SH-SY5Y (cell line): Measurements from ENCODE around the gene AZIN2.

ENCODE experiments used
- GATA2 ChIP-seq: IDR thresholded peaks from 2 replicates; pipeline ENCODE4 v1.6.1; 2011; ENCODE audit warnings: mild to moderate bottlenecking, low read depth, low read length
- GATA3 ChIP-seq: IDR thresholded peaks from 2 replicates; pipeline ENCODE4 v1.6.1; 2011; ENCODE audit warnings: low read depth, mild to moderate bottlenecking, low read length, moderate library complexity

Gene AZIN2

DNA sequence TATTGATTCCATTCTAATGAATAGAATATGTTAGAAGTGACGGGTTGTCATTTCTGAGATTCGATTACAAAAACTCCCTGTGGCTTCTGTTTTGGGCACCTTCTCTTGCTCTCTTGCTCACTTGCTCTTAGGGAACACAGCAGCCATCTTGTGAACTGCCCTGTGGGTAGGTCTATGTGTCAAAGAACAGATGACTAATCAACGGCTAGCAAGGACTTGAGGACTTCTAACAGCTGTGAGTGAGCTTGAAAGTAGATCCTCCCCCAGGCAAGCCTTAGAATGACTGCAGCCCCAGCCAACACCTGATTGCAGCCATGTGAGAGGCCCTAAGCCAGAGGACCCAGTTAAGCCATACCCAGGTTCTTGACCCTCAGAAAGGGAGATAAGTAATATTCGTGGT is 49.3 kb downstream of the AZIN2 start:
- TF ChIP-seq GATA2, result no peak
- no peak for TF ChIP-seq GATA3

DNA sequence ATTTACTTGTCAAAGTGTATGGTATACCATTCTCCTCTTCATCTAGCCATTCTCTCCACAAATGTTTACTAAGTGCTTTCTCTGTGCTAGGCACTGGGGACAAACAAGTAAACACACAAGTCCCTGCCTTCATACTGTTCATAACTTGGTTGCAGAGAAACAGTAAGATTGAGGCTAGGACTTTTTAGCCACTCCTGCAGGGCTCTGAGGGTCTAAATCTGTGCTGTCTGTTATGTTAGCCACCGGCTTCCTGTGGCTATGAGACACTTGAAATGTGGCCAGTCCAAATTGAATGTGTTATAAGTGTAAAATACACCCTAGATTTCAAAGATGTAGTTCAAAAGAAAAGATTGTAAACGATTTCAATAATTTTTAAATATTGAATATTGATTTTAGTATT is 50.2 kb downstream of the AZIN2 start:
- no peak for TF ChIP-seq GATA2
- no peak for TF ChIP-seq GATA3

DNA sequence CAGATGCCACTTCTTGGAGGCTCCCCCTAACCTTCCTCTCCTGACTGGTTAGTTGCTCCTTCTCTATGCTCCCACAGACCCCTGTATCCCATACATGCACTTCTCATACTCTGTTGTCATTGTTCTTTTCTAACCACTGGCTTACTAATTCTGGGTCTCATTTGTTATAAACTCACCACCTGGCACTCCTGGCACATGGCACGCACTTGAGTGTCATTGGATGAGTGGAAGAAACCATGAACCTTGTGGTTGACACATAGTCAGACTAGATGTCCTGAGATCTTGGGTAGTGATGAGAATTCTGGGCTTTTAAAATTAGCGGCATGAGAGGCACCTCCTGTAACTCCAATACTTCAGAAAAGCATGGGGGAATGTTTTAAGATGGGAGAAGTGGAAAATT is 51.6 kb downstream of the AZIN2 start:
- TF ChIP-seq GATA3, result no peak
- no peak for TF ChIP-seq GATA2

DNA sequence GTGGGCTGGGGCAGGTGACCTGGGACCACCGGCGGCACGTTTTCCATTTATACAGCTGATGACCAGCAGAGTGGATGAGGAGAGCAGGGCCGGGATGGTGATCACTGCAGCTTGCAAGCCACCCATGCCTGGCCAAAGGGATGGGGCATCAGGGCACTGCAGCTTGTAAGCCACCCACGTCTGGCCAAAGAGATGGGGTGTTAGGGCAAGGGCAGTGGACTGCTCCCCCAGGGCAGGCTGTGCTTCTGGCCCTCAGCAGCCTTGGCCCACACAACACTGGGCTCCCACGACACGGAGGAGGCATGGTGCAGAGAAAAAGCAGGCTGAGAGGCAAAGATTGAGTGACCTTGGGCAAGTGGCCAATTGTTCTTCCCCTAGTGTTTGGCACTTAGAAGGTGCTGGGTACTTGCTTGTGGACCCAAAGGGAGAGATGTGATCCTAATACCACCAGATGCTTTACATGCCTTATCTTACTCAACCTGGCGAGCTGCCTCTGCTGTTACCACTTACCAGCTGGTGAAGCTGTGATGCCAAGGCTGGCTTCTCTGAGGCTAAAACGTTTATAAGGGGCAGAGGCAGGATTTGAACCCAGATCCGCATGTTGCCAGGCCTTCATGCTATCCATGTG is 52.6 kb downstream of the AZIN2 start:
- TF ChIP-seq GATA3 (no peak), GATA2 (no peak)

DNA sequence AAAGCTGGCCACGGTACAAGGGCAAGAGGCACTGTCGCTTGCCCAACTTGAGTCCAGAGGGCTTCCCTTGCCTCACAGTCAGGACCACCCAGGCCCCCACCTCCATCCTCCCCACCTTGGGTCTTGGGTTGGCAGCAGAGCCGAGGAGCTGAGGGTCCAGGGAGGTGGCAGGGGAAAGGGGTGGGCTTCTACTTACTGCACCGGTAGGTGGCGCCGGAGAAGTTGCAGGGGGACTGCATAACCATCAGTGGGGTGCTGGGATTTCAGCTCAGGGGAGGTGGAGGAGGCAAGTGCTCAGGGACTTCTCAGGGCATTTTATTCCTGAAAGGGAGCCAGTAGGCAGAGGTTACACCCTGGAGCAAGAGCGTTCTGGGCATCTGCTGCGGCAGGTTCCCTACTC is 56.8 kb downstream of the AZIN2 start:
- TF ChIP-seq GATA2, result no peak
- no peak for TF ChIP-seq GATA3

DNA sequence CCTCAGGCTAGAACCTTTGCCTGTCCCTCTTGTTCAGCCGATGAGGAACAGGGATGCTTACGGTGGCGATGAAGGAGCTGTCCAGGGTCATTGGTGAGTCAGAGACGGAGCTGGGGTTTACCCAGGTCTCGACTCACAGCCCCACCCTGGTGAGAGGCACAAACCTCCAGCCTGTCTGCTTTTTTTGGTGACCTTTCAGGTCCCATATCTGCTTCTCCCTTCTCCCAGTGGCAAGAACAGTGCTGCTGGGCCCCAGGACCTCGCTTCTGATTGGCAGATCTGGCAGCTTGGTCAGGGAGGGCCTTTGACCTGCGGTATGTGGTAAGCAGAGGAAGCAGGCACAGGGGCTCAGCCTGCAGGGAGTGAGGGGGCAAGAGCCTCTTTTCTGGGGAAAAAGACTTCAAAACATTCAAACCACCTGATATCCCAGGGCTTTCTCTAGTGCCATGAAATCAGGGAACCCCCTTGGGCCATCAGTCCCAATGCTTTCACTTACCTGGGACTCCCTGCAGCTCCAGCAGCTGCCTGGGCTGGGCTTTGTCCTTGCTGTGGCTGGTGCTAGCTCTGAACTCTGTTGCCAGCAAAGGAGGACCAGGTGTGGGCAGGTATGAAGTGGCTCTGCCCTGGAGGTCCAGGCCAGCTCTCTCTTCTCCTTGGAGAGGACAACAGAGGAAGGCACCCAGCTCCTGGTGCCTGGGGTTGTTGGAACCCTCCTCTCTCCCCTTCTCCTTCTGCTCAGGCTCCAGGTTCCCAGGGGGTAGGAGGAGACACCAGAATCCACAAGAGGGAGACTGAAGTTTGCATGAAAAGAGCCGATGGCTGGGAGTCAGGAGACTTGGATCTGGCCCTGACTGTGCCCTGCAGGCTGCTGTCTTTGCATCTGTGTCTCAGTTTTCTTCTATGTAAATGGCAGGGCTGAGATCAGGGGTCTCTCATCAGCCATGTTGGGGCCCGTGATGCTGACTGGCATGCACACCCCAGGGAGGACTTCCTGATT is 59.5 kb downstream of the AZIN2 start:
- no peak for TF ChIP-seq GATA3

DNA sequence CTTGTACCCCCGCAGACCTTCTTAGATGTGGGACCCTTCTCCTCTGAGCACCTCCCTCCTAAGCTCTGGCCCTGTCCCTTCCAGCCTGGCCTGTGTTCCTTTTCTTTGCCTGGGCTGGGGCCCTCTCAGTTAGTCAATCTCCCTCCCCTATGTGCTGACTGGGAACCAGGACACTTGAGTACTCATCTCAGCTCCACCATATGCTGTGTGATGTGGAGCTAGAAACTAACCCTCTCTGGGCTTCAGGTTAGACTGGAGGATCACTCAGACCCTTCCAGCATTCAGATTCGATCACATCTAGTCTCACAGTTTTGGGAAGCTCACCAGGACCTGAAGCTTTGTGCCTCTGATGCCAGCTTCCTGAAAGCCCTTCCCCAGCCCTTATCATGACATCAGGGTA is 60.3 kb downstream of the AZIN2 start:
- no peak for TF ChIP-seq GATA3
- TF ChIP-seq GATA2, result peak; percentile 58; the same call in 1 of the 2 replicates

DNA sequence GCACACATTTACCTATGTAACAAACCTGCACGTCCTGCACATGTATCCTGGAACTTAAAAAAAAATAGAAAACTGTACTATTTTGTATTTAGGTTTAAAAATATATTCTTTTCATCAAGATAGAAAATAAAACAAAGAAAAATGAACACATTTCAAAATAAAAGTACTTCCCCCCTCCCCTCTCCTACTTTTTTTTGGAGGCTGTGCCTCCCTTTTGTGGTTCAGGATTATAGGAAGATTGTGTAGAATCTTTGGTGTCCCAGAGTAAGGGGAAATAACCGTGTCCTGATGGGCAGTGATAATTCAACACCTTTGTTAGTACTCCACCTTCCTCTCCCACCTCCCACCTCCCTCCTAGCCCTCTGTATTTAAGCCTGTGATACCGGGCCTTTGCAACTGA is 60.8 kb downstream of the AZIN2 start:
- TF ChIP-seq GATA2, result no peak
- no peak for TF ChIP-seq GATA3

- TF ChIP-seq GATA3 (no peak), GATA2 (no peak)
Observed at GRCh38 chr1:33142483-33143064, 61.6 kb downstream of the AZIN2 start.

- TF ChIP-seq GATA3 (no peak), GATA2 (no peak)
Observed at GRCh38 chr1:33143176-33143575, 62.2 kb downstream of the AZIN2 start.

DNA sequence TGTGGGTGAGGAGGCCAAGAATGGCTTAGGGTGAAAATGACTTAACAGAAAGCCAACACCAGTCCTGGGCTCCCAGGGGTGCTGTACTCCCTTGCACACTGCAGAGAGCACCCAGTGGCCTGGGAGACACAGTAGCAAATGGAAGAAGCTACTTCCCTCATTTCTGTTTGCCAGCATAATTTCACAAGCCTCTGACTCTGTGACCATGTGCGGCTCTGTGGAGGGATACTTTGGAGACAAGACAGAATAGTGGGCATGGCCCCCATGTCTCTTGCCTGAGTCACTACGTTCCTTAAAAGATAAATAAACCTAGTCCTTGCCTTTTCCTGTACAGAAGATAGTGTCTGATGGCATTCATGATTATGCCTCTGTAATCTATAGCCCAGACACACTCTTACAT is 62.7 kb downstream of the AZIN2 start:
- no peak for TF ChIP-seq GATA3
- no peak for TF ChIP-seq GATA2

GRCh38 chr1:33146003-33146402 is 65.0 kb downstream of the AZIN2 start:
- TF ChIP-seq GATA3 (no peak), GATA2 (no peak)

GRCh38 chr1:33147275-33147996 is 66.5 kb downstream of the AZIN2 start:
- TF ChIP-seq GATA2 (no peak), GATA3 (no peak)

GRCh38 chr1:33147997-33148314 is 67.0 kb downstream of the AZIN2 start:
- TF ChIP-seq GATA2 (no peak), GATA3 (no peak)

DNA sequence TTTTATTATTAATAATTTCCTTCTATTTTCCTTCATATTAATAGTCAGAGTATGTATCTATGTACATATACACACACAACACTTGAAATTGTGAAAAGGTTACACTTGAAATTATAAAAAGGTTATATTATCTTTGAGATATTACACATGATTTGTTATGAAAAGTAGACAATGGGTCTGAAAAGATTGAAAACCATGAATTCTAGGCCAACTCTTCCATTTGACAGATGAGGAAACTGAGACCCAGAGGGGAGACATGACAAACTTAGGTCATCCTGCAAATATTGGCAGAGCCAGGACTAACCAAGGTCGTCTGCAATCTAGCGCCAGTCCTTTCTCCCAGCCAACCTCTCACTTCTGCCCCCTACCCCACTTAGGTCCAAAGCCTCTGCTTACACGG is 67.7 kb downstream of the AZIN2 start:
- no peak for TF ChIP-seq GATA2
- TF ChIP-seq GATA3, result no peak
